Esophagus muscularis mucosa (tissue), 3 donors: Measurements from ENCODE around the gene ZC3H12A.

Source experiments
- POLR2A ChIP-seq: fragments of 450-650 bp; IDR thresholded peaks from one replicate; pipeline ENCODE4 v1.6.1; 2017; ENCODE audit warnings: antibody characterized with exemption, moderate library complexity, mild to moderate bottlenecking, low read depth
- POLR2AphosphoS5 ChIP-seq, 2 donors: sonication (generic); formaldehyde crosslinking; IDR thresholded peaks; one replicate each; pipeline ENCODE4 v1.6.1; 2017; ENCODE audit warnings: antibody characterized with exemption in 2 of 2
- TF ChIP-seq, protein P1 (sequence below), 3 experiments: fragments of 200-600 bp in 2 of 3; fragments of 450-650 bp in 1 of 3; sonication (generic) in 2 of 3; IDR thresholded peaks; one replicate each; pipeline ENCODE4 v1.5.1; 2017 to 2019; ENCODE audit warnings: antibody characterized with exemption in 3 of 3, mild to moderate bottlenecking in 2 of 3, moderate library complexity in 1 of 3

DNA sequence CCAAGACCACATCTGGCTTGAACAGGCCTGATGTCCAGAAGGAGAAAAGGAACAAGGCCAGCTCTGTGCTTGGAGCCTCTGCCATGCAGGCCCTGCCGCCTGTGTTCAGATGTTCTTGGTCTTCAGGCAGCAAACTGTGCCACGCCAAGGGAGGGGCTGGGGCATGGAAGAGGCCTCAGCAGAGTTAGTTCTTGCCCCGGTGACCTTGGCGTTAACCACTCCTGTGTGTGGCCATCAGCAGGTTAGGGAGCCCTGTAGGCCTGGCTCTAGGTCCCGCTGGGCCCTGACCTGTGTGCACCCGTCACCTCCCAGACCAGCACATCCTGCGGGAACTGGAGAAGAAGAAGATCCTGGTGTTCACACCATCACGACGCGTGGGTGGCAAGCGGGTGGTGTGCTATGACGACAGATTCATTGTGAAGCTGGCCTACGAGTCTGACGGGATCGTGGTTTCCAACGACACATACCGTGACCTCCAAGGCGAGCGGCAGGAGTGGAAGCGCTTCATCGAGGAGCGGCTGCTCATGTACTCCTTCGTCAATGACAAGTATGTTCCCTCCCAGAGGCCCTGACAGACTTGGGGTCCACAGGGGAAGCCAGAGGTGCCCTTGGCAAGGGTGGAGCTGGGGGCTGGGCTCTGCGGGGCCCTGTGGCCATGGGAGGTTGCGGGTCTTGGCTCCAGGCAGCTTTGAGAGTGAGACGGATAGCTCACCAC lies 7.1 kb downstream of the ZC3H12A start:
- TF ChIP-seq POLR2AphosphoS5 (IDR thresholded peaks at IDR 0.05) (peak in 1 of 2 donors; percentile 1), POLR2A (no peak)
- TF ChIP-seq, protein P1, sequence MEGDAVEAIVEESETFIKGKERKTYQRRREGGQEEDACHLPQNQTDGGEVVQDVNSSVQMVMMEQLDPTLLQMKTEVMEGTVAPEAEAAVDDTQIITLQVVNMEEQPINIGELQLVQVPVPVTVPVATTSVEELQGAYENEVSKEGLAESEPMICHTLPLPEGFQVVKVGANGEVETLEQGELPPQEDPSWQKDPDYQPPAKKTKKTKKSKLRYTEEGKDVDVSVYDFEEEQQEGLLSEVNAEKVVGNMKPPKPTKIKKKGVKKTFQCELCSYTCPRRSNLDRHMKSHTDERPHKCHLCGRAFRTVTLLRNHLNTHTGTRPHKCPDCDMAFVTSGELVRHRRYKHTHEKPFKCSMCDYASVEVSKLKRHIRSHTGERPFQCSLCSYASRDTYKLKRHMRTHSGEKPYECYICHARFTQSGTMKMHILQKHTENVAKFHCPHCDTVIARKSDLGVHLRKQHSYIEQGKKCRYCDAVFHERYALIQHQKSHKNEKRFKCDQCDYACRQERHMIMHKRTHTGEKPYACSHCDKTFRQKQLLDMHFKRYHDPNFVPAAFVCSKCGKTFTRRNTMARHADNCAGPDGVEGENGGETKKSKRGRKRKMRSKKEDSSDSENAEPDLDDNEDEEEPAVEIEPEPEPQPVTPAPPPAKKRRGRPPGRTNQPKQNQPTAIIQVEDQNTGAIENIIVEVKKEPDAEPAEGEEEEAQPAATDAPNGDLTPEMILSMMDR (IDR thresholded peaks at IDR 0.05): no peak
